MM.1S (cell line): ENCODE results near the gene TENT4A.

Experiments
- CTCF ChIP-seq: fragments of 300-600 bp; sonication (generic); IDR thresholded peaks from 2 replicates; pipeline ENCODE4 v1.5.1; 2016; ENCODE audit warnings: antibody characterized with exemption, low read length, mixed read lengths
- EZH2phosphoT487 ChIP-seq: fragments of 300-600 bp; sonication (generic); IDR thresholded peaks from 2 replicates; pipeline ENCODE4 v1.6.1; 2018; ENCODE audit warnings: antibody characterized with exemption, low read length

GRCh38 chr5:6767481-6768063 lies 54.3 kb downstream of the TENT4A start:
- TF ChIP-seq CTCF: no peak
- no peak for TF ChIP-seq EZH2phosphoT487
